ENCODE results near the gene ARSK.

ARSK gene

DNA sequence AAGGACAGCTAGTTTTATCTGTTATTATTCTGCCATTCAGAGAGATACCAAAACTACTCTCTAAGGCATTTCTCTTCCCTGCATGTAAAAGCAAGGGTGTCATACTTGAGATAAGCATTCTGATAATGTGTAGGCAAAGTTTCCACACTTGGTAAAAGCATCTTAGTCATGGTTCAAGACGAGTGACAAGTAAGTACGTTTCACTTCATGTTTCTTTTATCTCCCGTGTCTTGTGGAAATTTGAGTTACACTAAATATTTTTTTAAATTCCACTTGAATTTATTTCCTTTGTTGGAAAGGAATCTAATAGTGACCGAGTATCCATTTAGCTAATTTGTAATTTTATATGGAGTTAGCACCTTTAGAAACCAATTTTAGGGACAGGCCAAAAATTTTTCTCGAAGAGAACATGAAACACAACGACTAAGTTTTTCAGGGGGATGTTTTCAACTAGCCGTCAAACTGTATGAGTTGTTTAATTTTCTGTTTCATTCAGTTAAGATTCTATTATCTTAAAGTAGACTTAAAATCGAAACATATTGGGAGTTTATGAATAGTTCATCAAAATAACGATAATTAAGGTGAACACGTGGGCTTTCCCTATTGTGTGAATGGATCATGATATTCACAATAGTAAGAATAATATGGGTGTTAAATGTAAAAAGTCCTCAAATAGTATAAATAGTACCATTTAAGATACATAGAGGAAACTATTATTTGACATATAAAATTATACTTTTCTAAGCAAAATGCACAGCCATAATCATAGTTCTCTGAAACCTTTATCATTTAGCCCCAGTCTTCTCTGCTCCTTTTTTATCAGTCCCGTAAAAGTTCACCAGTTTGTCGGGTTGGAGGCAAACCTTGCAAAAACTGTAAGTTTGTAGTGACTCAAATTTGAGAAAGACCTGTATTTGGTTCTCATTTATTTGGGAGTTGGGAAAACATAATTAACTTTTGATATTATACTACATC lies 93.3 kb downstream of the ARSK start:
- DNase-seq: no peak

DNA sequence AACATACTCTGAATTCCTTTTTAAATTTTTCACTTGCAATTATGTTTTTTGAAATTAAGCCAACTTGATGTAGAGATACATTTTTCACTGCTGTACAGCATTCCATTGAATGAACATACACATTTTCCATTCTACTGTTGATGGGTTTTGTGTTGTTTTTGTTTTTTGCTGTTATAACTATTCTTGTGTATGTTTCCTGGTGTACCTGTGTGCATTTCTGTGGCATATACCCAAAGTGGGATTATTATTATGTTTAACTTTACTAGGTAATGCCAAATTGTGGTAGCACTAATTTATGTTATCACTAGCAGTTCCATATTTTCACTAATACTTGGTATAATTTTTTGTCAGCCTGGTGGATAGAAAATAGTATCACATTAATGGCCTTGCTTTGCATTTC lies 94.4 kb downstream of the ARSK start:
- DNase-seq: no peak

DNA sequence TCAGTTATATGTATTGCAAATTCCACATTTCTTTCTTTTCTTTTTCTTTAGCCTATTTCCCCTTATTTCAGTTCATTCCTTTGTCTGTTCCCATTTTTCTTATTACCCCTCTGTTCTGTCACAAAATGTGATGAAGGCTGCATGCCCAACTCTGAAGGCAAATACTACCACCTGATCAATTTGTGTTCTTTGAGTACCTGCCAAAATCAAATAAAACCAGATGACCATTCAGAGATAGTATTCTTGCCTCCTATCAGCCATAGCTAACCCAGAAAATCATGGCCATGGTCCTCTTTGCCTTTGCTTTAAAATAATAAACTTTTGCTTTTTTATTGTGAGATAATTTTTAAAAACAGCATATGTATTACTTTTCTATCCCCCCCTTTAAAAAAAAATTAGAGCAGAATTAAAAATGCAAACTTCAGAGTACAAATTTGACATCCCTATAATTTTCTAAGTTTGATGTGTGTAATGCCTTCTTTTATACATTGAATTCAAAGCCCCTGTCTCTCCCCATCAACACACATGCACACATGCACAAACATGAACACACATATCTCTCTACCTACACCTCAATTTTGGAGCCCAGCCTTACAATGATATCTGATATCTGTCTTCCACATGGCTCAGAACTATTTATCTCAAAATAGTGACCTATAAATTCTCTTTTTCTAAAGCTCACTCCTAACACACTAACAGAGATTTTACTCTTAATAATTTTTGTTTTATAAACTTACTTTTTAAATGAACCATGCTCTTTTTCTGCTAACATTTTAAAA lies 95.1 kb downstream of the ARSK start:
- no peak for DNase-seq

DNA sequence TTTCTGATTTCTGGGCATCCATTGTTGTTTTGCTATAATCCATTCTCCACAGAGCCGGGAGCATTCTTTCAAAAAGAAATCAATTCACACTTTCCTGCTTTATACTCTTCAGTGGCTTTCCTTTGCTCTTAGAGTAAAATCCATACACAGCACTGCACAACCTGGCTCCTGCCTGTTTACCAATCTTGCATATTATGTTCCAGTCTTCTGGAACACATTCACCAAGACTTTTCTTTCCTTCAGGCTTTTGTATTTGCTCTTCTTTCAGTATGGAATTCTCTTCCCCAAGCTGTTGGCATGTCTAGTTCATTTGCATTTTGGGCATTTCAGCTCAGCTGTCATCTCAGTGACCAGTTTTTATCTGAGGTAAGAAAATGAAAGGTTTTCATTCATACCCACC lies 97.9 kb downstream of the ARSK start:
- DNase-seq: no peak

DNA sequence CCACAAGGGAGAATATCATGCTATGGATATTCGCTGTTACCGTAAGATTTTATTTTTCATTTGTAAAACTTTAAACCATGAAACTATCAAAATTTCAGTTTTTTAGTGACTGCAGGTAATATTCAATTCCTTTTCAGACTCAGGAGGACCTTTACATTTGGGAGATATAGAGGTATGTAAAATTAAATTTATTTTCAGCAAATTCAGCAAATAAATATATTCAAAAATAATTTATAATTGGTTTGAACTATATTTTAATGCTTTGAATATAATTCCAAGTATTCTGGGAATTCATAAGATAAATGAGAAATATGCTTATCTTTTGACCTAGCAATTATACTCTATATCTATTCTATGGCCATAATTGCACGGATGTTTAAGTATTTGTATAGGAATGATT lies 99.3 kb downstream of the ARSK start:
- no peak for DNase-seq

Data from right kidney (tissue), 1 donor.